Erythroblast (primary cell): Measurements from ENCODE around the gene TRIP13.

Experiments used
- GATA1 ChIP-seq: IDR thresholded peaks from 2 replicates; pipeline ENCODE4 v1.6.1; 2011; ENCODE audit warnings: low read depth, mild to moderate bottlenecking, control low read depth, low read length, moderate library complexity
- POLR2A ChIP-seq: IDR thresholded peaks from 2 replicates; pipeline ENCODE4 v1.6.1; 2011; ENCODE audit warnings: mild to moderate bottlenecking, low read length

DNA sequence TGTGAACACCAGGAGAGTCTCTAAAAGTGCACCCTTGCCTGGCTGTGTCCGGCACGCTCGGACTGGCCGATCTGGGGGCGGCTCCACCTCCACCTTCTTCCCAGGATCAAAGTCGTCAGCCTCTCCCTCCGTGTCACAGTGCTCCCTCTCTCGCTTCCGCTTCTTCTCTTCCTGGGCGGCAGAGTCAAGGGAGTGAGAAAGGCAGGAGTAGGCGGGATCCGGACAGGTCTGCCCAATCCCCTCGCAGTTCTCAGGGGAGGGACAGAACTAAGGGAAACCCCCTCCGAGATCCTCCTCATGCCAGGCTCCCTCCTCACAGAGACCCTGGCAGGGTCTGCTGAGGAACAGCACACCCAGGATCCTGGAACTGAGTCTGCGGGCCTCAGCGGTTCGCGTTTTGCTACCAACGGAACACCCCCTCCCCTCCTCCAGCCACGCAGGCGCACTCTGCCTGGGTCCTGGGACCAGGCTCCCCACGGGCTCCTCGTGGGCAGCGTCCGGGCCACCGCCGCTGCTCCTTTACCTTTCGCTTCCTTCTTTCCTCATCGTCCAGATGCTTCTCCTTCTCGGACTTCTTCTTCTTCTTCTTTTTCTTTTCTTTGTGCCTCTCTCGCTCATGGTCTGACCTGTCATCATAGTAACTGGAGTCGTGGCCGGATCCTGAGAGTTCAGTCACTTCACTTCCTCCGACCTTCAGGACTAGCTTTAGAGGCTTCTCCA lies 1.4 kb upstream of the TRIP13 start:
- TF ChIP-seq POLR2A = no peak
- TF ChIP-seq GATA1 = no peak
